ENCODE measurements around the gene MYEF2. TPM values are rescaled to one million over a fixed set of nuclear protein-coding genes. Genes with fewer than 3 reads are reported as not detected.

Gene MYEF2
- total RNA-seq, 1 donor from 2014 or later, result 140 TPM

DNA sequence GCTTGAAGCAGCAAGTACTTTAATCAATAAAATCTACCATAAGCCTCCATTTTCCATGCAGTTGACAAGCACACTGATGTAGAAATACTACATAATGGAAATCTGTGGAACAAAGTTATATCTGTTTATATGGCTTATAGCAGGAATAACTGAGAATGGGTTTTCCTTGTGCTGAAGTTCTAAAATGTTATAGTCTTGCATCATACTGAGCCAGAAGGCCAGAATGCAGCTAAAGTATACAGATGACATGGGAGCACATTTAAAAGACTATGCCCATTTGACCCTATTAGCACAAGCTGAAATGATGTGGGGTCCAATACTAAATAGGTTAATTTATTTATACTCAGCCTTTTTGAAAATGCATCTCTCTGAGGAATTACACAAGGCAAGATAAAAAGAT, 32.2 kb downstream of the MYEF2 start:
- Histone ChIP-seq H2AFZ (replicated peaks) (no peak overlapping the region), H3K4me2 (no peak overlapping the region), H3K4me1 (peaks cover 22% of the 10 kb centered on the region), H3K27me3 (no peaks in the 10 kb centered on the region), H3K79me2 (ENCODE audit: low read depth) (no peaks in the 10 kb centered on the region), H3K4me3 (no peak overlapping the region), H3K36me3 (peaks cover 25% of the 10 kb centered on the region), H3K9ac (no peak overlapping the region), H3K27ac (no peak overlapping the region), H3K9me3 (ENCODE audit: low read depth) (no peaks in the 10 kb centered on the region), H3F3A (ENCODE audit: low read depth) (peaks cover 13% of the 10 kb centered on the region), H4K20me1 (ENCODE audit: low read depth) (peaks cover 4% of the 10 kb centered on the region)
- no peaks in the 10 kb centered on the region for H3K27me3 Mint-ChIP-seq (ENCODE audit: insufficient read depth, low read depth)
- peaks cover 27% of the 10 kb centered on the region for H3K36me3 Mint-ChIP-seq
- H3K9me3 Mint-ChIP-seq, result no peaks in the 10 kb centered on the region
- TF ChIP-seq EZH2phosphoT487 (IDR thresholded peaks at IDR 0.05) (no peak), EZH2 (IDR thresholded peaks at IDR 0.05) (no peak), CTCF (IDR thresholded peaks at IDR 0.05) (no peak)
- no peak overlapping the region for H3K27ac Mint-ChIP-seq
- H3K4me3 Mint-ChIP-seq, result no peak overlapping the region
- DNase-seq (ENCODE audit: low spot score), result no peak
- H3K4me1 Mint-ChIP-seq, result peaks cover 31% of the 10 kb centered on the region

GRCh38 chr15:48144889-48145288, 33.2 kb downstream of the MYEF2 start:
- Histone ChIP-seq H3K4me1 (peaks cover 22% of the 10 kb centered on the region), H3K4me2 (no peak overlapping the region)
- peaks cover 24% of the 10 kb centered on the region for H3K36me3 Mint-ChIP-seq

DNA sequence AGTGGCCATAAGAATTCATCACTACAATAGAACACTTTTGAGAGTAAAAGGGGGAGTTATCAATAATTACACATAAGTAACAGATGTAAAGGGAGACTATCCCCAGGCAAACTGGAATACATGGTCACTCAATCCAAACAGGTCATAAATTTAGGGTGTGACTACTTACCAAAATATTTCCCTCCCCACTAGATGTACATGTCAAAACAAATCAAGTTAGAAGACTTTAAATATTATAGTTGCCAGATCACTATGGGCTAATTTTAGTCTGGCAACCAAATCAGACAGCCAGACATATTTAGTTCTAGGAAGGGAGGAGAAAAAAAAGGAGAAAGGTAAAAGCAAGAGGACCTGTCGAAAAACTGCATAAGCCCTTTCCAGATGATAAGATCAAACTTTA, 34.2 kb downstream of the MYEF2 start:
- Histone ChIP-seq H2AFZ (replicated peaks) (no peak overlapping the region), H3K9me3 (ENCODE audit: low read depth) (no peaks in the 10 kb centered on the region), H3K79me2 (ENCODE audit: low read depth) (no peaks in the 10 kb centered on the region), H3K36me3 (peaks cover 19% of the 10 kb centered on the region), H4K20me1 (ENCODE audit: low read depth) (peaks cover 4% of the 10 kb centered on the region), H3K27me3 (no peaks in the 10 kb centered on the region), H3K4me1 (peaks cover 22% of the 10 kb centered on the region), H3K4me2 (peak overlapping the region; percentile 31), H3K27ac (no peak overlapping the region), H3K4me3 (no peak overlapping the region), H3K9ac (no peak overlapping the region), H3F3A (ENCODE audit: low read depth) (peaks cover 13% of the 10 kb centered on the region)
- no peaks in the 10 kb centered on the region for H3K27me3 Mint-ChIP-seq (ENCODE audit: insufficient read depth, low read depth)
- no peaks in the 10 kb centered on the region for H3K9me3 Mint-ChIP-seq
- H3K4me1 Mint-ChIP-seq, result peaks cover 31% of the 10 kb centered on the region
- no peak for TF ChIP-seq CTCF (IDR thresholded peaks at IDR 0.05)
- no peak for TF ChIP-seq EZH2 (IDR thresholded peaks at IDR 0.05)
- no peak for TF ChIP-seq EZH2phosphoT487 (IDR thresholded peaks at IDR 0.05)
- H3K36me3 Mint-ChIP-seq, result peaks cover 19% of the 10 kb centered on the region
- H3K27ac Mint-ChIP-seq, result no peak overlapping the region
- H3K4me3 Mint-ChIP-seq, result no peak overlapping the region
- DNase-seq (ENCODE audit: low spot score), result no peak

More at GRCh38 chr15:48144889-48145288, 33.2 kb downstream of the MYEF2 start:
- Histone ChIP-seq H3K27me3 (no peaks in the 10 kb centered on the region), H3K36me3 (peaks cover 23% of the 10 kb centered on the region), H3F3A (ENCODE audit: low read depth) (peaks cover 13% of the 10 kb centered on the region), H2AFZ (replicated peaks) (no peak overlapping the region), H3K79me2 (ENCODE audit: low read depth) (no peaks in the 10 kb centered on the region), H3K4me3 (no peak overlapping the region), H4K20me1 (ENCODE audit: low read depth) (peaks cover 4% of the 10 kb centered on the region), H3K27ac (peak overlapping the region; percentile 56), H3K9me3 (ENCODE audit: low read depth) (no peaks in the 10 kb centered on the region), H3K9ac (no peak overlapping the region)
- Mint-ChIP-seq H3K9me3 (no peaks in the 10 kb centered on the region), H3K27ac (no peak overlapping the region), H3K4me3 (no peak overlapping the region), H3K4me1 (peaks cover 31% of the 10 kb centered on the region), H3K27me3 (ENCODE audit: insufficient read depth, low read depth) (no peaks in the 10 kb centered on the region)
- no peak for DNase-seq (ENCODE audit: low spot score)
- TF ChIP-seq CTCF (IDR thresholded peaks at IDR 0.05) (no peak), EZH2 (IDR thresholded peaks at IDR 0.05) (no peak), EZH2phosphoT487 (IDR thresholded peaks at IDR 0.05) (no peak)

Measured in neural progenitor cell (in vitro differentiated cells).